ENCODE data around the gene MEN1.
"Not testable (repeated sequence)": the region's sequence is repeated elsewhere in the genome, so short reads cannot be mapped to it uniquely, and the experiment has no call there.

- not testable (repeated sequence) for TF ChIP-seq ATF3 (IDR thresholded peaks at IDR 0.05); ATF3 (CRISPR knock-in tag; conservative IDR thresholded peaks at IDR 0.05); PHF20 (IDR thresholded peaks at IDR 0.05; ENCODE audit: partially characterized antibody); TCF7 (IDR thresholded peaks at IDR 0.05; ENCODE audit: borderline replicate concordance); PRMT5 (CRISPR knock-in tag; IDR thresholded peaks at IDR 0.05); CTCF (IDR thresholded peaks at IDR 0.05 in 2 of 3, conservative IDR thresholded peaks at IDR 0.05 in 1 of 3; ENCODE audit: insufficient read depth in 2 of 3, low read depth in 1 of 3, low read length in 3 of 3); ESRRA (IDR thresholded peaks at IDR 0.05; ENCODE audit: borderline replicate concordance, low read depth); ZNF280B (CRISPR knock-in tag; IDR thresholded peaks at IDR 0.05); KLF1 (tag; IDR thresholded peaks at IDR 0.05); ZKSCAN8 (CRISPR knock-in tag; IDR thresholded peaks at IDR 0.05); FOSL1 (tag; conservative IDR thresholded peaks at IDR 0.05)
Measured at GRCh38 chr11:64845776-64846129, 35.4 kb upstream of the MEN1 start.
